Pancreas (tissue), 10 donors: Measurements from ENCODE around the gene CCNF. TPM values are rescaled to one million over a fixed set of nuclear protein-coding genes. Genes with fewer than 3 reads are reported as not detected.

ENCODE experiments used
- ATAC-seq, 4 donors: fragments of 200-7000 bp; cut with Tn5 transposase; one replicate each; pipeline versions ENCODE4 v1.8.0 to v1.9.1; 2020; ENCODE audit warnings: mild to moderate bottlenecking in 4 of 4, moderate library complexity in 4 of 4
- DNase-seq, 6 donors: peaks; one replicate each; pipeline ENCODE4 v3.0.0-alpha.2; 2020
- FAIRE-seq: peaks from 2 replicates; lab custom pipeline; 2012; peaks lifted over from hg19 to GRCh38; lab: Jason Lieb, UNC
- H3K27ac ChIP-seq, 4 donors: fragments of 200-600 bp; sonication (generic); 1 replicate in 3 of 4; 2 replicates in 1 of 4; pipeline versions ENCODE4 v1.5.0 to v1.8.0; 2020
- H3K27me3 ChIP-seq, 4 donors: fragments of 200-600 bp; one replicate each; pipeline ENCODE4 v1.8.0; 2021
- H3K36me3 ChIP-seq, 3 donors: fragments of 200-600 bp; sonication (generic) in 1 of 3; one replicate each; pipeline versions ENCODE4 v1.5.0 to v1.8.0; 2020 to 2021
- H3K4me1 ChIP-seq, 3 donors: fragments of 200-600 bp; one replicate each; pipeline ENCODE4 v1.8.0; 2021
- H3K4me3 ChIP-seq, 4 donors: fragments of 200-600 bp; sonication (generic) in 2 of 4; one replicate each; pipeline versions ENCODE4 v1.5.0 to v1.8.0; 2020 to 2021
- H3K9me3 ChIP-seq, 4 donors: fragments of 200-600 bp; one replicate each; pipeline ENCODE4 v1.8.0; 2021
- WGBS, 2 donors: extraction: QIAGEN DNeasy Blood & Tissue Kit; methylation state at CpG; one replicate each; pipeline ENCODE4 v1.1.7; 2013; 5-methylcytosine and 5-hydroxymethylcytosine counted together
- intact Hi-C, 3 donors: fragments of 100-400 bp; cut with DNase I; formaldehyde crosslinking; loops; one replicate each; pipeline versions ENCODE4 v1.11.1 to v1.14.2; 2022
- polyA plus RNA-seq, 2 donors: library from polyadenylated mRNA; stranded (reverse); fragments of 200-250 nt; gene quantifications; one replicate each; pipeline ENCODE4 v1.2.3, GENCODE V29; 2013
- total RNA-seq, 6 donors: library from RNA; stranded (reverse); fragmentation: NEBNext Ultra II Directional in 4 of 6; extraction: Animal tissue kit (Norgen Biotek cat#: 25700) in 4 of 6; gene quantifications; one replicate each; pipeline versions ENCODE4 v1.2.1 to v1.2.4, GENCODE V29; 2021 to 2023
- TF ChIP-seq, protein P1 (sequence below), 4 donors: fragments of 200-600 bp; sonication (generic) in 3 of 4; IDR thresholded peaks; one replicate each; pipeline versions ENCODE4 v1.5.0 to v1.8.0; 2021; ENCODE audit warnings: antibody characterized with exemption in 4 of 4
- donor health status: healthy with polysubstance abuse.
- donor health status: DM: no; HTN: no; CAD: no; lungs with moderate emphysema.
- donor health status: DM: no; HTN: no; CAD: no.
- donor health status: control.
- donor health status: control.
- donor health status: Bipolar disorder and iron deficiency.
- donor health status: DM: yes; HTN: yes; CAD: no.
- donor health status: DM: no; HTN: no; CAD: no.
- donor health status: DM: no; HTN: no; CAD: no.
- donor health status: DM: yes; HTN: yes; CAD: no.

CCNF gene
- total and polyA plus RNA-seq, 8 donors, result 0.69 to 2.6 (median 1.1) TPM

DNA sequence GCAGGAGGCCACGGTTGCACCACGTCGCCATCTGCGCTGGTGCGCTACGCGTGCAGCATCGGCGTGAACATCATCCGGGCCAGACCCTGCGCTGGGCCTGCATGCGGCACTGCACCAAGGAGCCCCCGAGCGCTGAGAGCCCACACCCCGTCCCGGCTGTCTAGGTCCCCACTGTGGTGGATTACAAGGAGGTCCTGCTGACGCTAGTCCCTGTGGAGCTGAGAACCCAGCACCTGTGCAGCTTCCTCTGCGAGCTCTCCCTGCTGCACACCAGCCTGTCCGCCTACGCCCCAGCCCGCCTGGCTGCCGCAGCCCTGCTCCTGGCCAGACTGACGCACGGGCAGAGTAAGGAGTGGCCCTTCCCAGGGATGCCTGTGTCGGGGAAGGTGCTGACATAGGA is 19.9 kb downstream of the CCNF start:
- TF ChIP-seq, protein P1, sequence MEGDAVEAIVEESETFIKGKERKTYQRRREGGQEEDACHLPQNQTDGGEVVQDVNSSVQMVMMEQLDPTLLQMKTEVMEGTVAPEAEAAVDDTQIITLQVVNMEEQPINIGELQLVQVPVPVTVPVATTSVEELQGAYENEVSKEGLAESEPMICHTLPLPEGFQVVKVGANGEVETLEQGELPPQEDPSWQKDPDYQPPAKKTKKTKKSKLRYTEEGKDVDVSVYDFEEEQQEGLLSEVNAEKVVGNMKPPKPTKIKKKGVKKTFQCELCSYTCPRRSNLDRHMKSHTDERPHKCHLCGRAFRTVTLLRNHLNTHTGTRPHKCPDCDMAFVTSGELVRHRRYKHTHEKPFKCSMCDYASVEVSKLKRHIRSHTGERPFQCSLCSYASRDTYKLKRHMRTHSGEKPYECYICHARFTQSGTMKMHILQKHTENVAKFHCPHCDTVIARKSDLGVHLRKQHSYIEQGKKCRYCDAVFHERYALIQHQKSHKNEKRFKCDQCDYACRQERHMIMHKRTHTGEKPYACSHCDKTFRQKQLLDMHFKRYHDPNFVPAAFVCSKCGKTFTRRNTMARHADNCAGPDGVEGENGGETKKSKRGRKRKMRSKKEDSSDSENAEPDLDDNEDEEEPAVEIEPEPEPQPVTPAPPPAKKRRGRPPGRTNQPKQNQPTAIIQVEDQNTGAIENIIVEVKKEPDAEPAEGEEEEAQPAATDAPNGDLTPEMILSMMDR (IDR thresholded peaks at IDR 0.05), result no peak
- FAIRE-seq (no peak), ATAC-seq (no peak)

DNA sequence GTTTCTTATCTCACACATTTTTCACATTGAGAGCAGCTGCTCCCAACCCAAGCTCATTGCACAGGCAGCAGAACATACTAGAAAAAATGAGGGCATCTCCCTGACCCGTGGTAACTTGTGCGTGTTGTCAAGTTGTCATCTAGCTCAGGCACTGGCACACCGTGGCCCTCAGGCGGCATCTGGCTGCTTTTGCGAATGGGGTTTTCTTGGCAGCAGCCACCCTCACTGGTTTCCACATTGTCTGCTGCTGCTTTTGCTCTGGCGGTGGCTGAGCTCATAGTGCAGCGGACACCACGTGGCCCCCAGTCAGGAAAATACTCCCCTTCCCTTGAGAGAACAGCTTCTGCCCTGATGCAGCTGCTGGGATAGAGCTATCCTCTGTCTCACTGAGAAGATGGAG is 21.3 kb downstream of the CCNF start:
- WGBS, 2 donors, result 92 to 93% methylated on average over 8 of the region's 8 CpGs

More for the DNA sequence above, 19.9 kb downstream of the CCNF start:
- no peaks in the 10 kb centered on the region for H3K27me3 ChIP-seq
- intact Hi-C loops, result no loop called here
- WGBS, 2 donors, result 96 to 98% methylated on average over 24 to 25 of the region's 25 CpGs
- H3K4me3 ChIP-seq, result no peak overlapping the region
- H3K36me3 ChIP-seq, result peaks cover 0 to 4% (median 0%) of the 10 kb centered on the region in 3 donors
- DNase-seq, result peak in 1 of 6 donors; percentile 47
- no peak overlapping the region for H3K27ac ChIP-seq
- no peaks in the 10 kb centered on the region for H3K9me3 ChIP-seq
- no peaks in the 10 kb centered on the region for H3K4me1 ChIP-seq

DNA sequence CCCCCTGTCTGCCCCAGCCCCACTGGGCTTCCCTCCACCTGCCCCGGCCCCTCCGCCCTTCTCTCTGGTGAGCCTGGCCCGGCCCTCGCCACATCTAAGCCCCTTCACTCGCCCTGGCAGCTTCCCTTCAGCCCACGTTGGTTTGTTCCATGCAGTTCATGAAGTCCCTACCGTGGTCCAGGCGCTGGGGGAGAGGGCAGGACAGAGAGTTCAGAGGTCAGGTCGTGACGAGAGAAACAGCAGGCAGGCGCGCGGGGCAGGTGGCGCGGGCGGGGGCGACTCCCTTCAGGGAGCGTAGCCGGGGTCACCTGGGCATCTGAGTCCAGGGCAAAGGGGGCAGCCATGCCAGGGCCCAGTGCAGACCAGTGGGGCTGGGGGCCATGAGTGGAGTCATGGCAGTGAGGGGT is 21.7 kb downstream of the CCNF start:
- Histone ChIP-seq H3K4me1 (no peaks in the 10 kb centered on the region), H3K27me3 (no peaks in the 10 kb centered on the region), H3K9me3 (no peaks in the 10 kb centered on the region), H3K4me3 (no peak overlapping the region), H3K27ac (no peak overlapping the region), H3K36me3 (peaks cover 0 to 4% (median 0%) of the 10 kb centered on the region in 3 donors)
- no peak for ATAC-seq
- intact Hi-C loops, result no loop called here
- TF ChIP-seq, protein P1 (IDR thresholded peaks at IDR 0.05), result no peak
- DNase-seq, result peak in 1 of 6 donors; percentile 43
- WGBS, 2 donors, result 94 to 95% methylated on average over 19 of the region's 19 CpGs
- no peak for FAIRE-seq

More for the DNA sequence above, 21.3 kb downstream of the CCNF start:
- no peak for FAIRE-seq
- ATAC-seq, result no peak
- H3K27ac ChIP-seq, result no peak overlapping the region
- H3K4me3 ChIP-seq, result no peak overlapping the region
- intact Hi-C loops, result no loop called here
- no peaks in the 10 kb centered on the region for H3K4me1 ChIP-seq
- TF ChIP-seq, protein P1 (IDR thresholded peaks at IDR 0.05), result no peak
- H3K36me3 ChIP-seq, result peaks cover 0 to 4% (median 0%) of the 10 kb centered on the region in 3 donors
- H3K9me3 ChIP-seq, result no peaks in the 10 kb centered on the region
- H3K27me3 ChIP-seq, result no peaks in the 10 kb centered on the region
- no peak for DNase-seq

DNA sequence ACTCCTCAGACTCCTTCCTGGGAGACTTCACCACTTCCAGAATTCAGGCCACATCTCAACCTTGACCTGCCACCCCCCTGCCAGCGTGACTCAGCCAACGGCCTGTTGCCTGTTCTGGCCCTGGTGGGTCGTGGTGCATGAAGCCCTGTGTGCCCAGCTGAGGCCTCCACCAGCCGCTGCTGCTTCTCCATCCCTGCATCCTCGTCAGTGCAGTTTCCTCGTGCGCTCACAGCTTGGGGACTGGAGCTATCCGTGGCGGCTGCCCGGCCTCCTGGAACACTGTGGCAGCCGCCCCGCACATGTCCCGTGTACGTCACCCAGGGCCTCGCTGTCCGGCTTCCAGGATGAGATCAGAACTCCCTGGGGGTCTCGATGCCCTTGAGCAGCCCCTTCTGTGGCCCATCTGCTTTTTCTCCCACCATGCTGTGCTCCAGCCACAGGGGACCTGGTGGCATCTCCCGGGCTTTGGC is 22.6 kb downstream of the CCNF start:
- intact Hi-C loops, result no loop called here
- TF ChIP-seq, protein P1 (IDR thresholded peaks at IDR 0.05), result no peak

DNA sequence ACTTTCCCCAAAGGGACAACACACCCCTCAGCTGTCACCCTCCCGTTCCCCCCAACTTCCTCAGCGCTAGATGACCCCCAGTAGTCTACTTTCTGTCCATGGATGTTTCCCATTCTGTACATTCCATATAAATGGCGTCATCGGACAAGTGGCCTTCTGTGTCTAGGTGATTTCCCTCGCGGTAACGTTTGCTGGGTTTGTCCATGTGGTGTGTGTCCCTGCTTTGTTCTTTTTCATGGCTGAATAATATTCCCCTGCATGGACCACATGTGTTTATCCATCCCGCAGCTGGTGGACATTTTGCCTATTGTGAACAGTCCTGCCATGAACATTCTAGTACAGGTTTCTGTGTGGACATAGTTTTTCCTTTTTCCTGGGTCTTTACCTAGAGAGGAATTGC is 23.4 kb downstream of the CCNF start:
- ATAC-seq (no peak), FAIRE-seq (no peak), DNase-seq (no peak)
- intact Hi-C loops, result no loop called here
- Histone ChIP-seq H3K27ac (no peak overlapping the region), H3K9me3 (no peaks in the 10 kb centered on the region), H3K36me3 (no peaks in the 10 kb centered on the region), H3K27me3 (no peaks in the 10 kb centered on the region), H3K4me3 (no peak overlapping the region), H3K4me1 (no peaks in the 10 kb centered on the region)
- 95 to 98% methylated on average over 8 of the region's 8 CpGs for WGBS, 2 donors
- TF ChIP-seq, protein P1 (IDR thresholded peaks at IDR 0.05), result no peak

More for the DNA sequence above, 22.6 kb downstream of the CCNF start:
- ATAC-seq, result no peak
- no peaks in the 10 kb centered on the region for H3K27me3 ChIP-seq
- 92 to 93% methylated on average over 18 of the region's 18 CpGs for WGBS, 2 donors
- no peaks in the 10 kb centered on the region for H3K9me3 ChIP-seq
- H3K36me3 ChIP-seq, result no peaks in the 10 kb centered on the region
- peak in 1 of 6 donors; percentile 45 for DNase-seq
- no peak for FAIRE-seq
- H3K4me1 ChIP-seq, result no peaks in the 10 kb centered on the region
- no peak overlapping the region for H3K4me3 ChIP-seq
- H3K27ac ChIP-seq, result no peak overlapping the region
